Activated CD4-positive, alpha-beta T cell treated with anti-CD3 and anti-CD28 coated beads for 24 hours (primary cell): ENCODE data around the gene TLL2.
A peak's percentile ranks its signal among the peaks of the same experiment; 100 is the strongest.

ENCODE experiments used
- DNase-seq, 2 donors: peaks; one replicate each; pipeline ENCODE4 v3.0.0-alpha.2; 2020; ENCODE audit warnings: low read depth in 2 of 2

TLL2 gene

GRCh38 chr10:96395931-96396877 lies 117.5 kb downstream of the TLL2 start:
- peak; percentile 21 to 30 for DNase-seq

- DNase-seq = no peak
These were observed 123.3 kb downstream of the TLL2 start for GRCh38 chr10:96390460-96390864.

- no peak for DNase-seq
These were observed 123.9 kb downstream of the TLL2 start for GRCh38 chr10:96389785-96390184.

- no peak for DNase-seq
These were observed 126.1 kb downstream of the TLL2 start for GRCh38 chr10:96387601-96388000.

GRCh38 chr10:96387161-96387560 lies 126.6 kb downstream of the TLL2 start:
- no peak for DNase-seq

GRCh38 chr10:96384506-96384905 lies 129.2 kb downstream of the TLL2 start:
- no peak for DNase-seq

GRCh38 chr10:96380821-96381220 lies 132.9 kb downstream of the TLL2 start:
- DNase-seq = no peak

- no peak for DNase-seq
These were observed 134.0 kb downstream of the TLL2 start for GRCh38 chr10:96379758-96380157.

- DNase-seq = no peak
These were observed 135.0 kb downstream of the TLL2 start for GRCh38 chr10:96378741-96379140.

- no peak for DNase-seq
These were observed 135.9 kb downstream of the TLL2 start for GRCh38 chr10:96377816-96378294.

GRCh38 chr10:96376483-96376882 lies 137.2 kb downstream of the TLL2 start:
- no peak for DNase-seq

- DNase-seq = peak; percentile 63 to 69
These were observed 138.5 kb downstream of the TLL2 start for GRCh38 chr10:96374985-96375830.

GRCh38 chr10:96374639-96374984 lies 139.1 kb downstream of the TLL2 start:
- DNase-seq = no peak

- no peak for DNase-seq
These were observed 139.7 kb downstream of the TLL2 start for GRCh38 chr10:96374004-96374403.

- DNase-seq = no peak
These were observed 142.4 kb downstream of the TLL2 start for GRCh38 chr10:96371356-96371755.

- peak; percentile 23 to 25 for DNase-seq
These were observed 143.1 kb downstream of the TLL2 start for GRCh38 chr10:96370584-96371157.

GRCh38 chr10:96369890-96370583 lies 143.7 kb downstream of the TLL2 start:
- DNase-seq = no peak

GRCh38 chr10:96368971-96369370 lies 144.8 kb downstream of the TLL2 start:
- no peak for DNase-seq

GRCh38 chr10:96367470-96367869 lies 146.3 kb downstream of the TLL2 start:
- DNase-seq = no peak

GRCh38 chr10:96366508-96366907 lies 147.2 kb downstream of the TLL2 start:
- DNase-seq = no peak

GRCh38 chr10:96365571-96365970 lies 148.2 kb downstream of the TLL2 start:
- DNase-seq = no peak

GRCh38 chr10:96360766-96361165 lies 153.0 kb downstream of the TLL2 start:
- DNase-seq = no peak
